Activated T-cell treated with anti-CD3 and anti-CD28 coated beads for 1 hour (primary cell): ENCODE measurements around the gene PRDM16.

Source experiments
- DNase-seq: peaks from one replicate; pipeline ENCODE4 v3.0.0-alpha.2; 2020; ENCODE audit warnings: low read depth

PRDM16 gene

DNA sequence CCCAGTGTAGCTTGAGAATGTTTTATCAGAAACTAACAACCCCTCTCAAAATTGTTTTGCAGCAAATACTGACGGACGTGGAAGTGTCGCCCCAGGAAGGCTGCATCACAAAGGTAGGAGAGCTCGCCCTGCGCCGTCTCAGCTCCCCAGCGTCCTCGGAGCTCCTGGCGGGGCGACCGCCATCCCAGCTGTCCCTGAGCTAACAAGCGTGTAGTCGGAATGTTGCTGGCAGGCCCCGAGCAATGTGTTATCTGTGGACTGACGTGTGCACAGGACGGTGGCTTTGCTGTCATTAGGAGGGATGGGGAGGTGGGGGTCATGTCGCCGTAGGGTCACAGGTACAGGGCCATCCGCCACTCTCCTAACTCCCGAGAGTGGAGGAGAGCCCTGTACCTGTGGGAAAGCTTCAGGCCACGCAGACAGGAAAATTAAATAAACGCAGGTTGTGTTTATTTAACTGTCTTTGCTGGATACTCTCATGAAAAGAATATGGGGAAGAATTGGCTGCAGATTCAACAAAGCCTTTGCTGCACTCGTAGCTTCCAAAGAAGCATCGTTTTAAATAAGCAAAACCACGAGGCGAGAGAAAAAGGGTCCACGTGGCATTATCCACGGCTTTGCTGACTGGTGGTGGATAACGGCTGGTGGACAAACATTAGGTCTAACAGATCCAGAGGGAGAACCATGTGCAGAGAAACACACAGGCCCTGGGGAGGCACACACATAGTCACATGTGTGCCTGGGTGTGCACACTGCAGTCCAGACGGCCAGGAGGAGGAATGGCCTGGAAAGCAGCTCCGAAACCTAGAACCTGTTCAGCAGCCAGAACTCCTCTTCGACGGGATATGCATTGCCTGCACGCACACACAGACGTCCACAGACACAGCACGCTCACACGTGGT is 175.3 kb downstream of the PRDM16 start:
- DNase-seq, result no peak

DNA sequence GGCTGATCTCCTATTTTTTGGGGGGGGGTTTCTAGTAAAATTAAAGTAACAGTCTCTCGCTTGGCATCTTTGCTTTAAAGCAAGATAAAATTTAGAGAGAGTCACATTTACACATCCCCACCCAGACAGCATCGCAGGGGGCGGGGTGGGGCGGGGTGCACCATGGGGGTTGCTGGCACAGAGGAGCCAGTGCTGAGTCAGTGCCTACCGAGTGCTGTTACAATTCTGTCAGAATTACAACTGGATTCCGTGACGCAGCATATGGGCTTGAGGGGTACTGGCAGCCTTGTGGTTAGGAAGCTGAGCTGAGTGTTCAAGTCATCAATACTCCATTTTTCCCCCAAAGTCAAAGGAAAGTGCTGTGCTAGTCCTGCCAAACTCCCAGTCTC is 175.9 kb downstream of the PRDM16 start:
- DNase-seq, result no peak

DNA sequence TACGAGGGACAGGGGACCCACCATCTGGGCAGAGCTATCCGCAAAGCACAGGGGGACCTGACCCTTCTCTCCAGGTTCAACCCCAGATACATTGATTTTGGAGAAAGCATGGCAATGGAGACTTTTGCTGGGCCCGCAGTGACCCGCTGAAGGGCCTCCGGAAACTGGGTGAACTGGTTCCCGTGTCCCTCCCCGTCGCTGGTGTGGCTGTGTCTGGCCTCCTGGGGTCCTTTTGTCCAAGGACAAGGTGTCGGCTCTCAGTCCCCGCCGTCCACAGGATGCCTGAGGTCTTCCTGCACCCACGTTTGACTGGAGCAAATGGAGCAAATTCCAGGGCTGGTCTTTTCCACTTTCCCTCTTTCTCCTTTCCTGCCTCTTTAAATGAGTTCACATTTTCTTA is 176.3 kb downstream of the PRDM16 start:
- DNase-seq, result no peak

- no peak for DNase-seq
These were observed 176.8 kb downstream of the PRDM16 start for GRCh38 chr1:3245768-3246167.

DNA sequence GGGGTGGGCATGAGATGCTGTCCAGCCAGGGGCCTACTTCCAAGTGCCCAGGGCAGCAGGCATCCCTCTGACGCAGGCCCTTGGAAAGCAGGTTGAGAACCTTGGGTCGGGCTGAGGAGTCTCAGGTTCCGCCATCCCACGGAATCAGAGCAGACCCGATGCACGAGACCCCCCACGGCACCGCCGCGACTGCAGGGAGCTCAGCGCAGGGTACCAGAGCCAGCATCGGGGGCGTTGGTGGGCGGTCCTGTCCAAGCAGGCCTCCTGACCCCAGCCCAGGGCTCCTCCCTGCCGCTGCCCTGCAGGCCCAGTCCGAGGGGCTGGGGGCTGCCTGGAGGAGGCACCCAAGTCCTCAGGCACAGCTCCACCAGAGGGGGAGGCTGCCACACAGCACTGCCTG is 177.2 kb downstream of the PRDM16 start:
- no peak for DNase-seq

DNA sequence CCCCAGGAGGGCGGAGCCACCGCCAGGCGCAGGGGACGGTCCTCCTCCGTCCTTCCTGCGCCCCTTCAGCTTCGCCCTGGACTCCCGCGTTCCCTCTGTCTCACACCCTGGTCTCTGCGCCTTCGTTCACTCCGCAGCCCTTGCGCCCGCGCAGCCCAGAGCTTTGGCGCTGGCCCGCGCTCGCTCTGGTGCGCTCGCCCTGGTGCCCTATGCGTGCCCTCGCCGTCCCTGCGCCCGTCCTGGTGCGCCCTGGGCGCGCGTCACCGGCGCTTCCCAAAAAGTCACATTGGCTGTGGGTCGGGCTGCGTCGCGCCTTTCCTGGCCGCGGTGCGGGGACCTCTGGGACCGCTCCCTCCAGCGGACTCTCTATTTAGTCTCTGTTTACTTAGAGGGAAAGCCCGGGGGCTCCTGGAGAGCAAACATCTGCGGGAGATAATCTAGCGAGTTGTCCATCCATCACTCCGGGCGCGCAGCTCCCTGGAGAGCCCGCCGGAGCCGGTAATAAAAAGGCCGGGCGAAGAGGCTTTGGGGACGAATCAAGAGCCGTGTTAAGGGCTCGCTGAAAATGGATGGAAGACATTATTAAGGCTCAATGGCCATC is 178.6 kb downstream of the PRDM16 start:
- DNase-seq, result no peak

DNA sequence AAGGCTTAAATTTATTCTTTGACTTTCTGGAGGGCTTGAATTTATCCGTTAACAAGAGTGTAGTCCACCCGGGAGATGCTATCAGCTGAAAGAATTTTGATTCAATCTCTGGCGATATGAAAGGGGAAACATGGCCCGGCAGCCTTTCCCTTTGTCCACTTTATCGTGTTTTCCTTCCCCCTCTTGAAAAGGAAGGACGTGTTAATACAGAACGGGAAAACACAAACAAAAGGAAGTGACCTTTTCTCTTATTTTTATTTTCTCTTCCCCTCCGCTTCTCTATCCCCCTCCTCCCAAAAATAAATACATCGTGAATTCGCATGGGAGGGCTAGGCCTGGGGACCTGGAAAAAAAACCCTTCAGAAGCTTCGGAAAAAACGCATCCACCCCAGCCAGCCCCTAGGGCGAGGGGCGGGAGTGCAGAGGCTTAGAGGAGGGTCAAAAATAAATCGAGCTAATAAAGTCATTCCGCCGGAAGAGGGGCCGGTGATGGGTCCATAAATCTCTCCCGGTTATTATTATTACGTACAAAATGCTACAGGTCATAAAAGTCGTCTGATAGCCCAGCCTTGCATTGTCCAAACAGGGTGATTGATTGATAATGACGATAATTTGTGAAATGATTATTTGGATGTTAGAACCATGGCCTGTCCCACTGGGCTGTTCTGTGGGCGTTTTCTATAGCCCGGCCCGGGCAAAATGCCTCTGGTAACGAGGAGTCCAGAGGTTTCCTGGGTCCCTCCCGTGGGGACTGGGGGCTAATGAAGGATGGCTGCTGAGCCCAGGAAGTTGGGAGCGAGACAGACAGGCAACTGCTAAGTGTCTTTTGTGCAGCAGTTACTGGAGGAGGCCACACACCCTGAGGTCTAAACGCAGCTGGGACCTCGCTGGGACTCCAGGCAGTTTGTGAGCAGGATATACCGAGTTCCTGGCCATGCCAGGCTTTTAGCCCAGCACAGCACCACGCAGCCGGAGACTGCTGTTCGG is 179.4 kb downstream of the PRDM16 start:
- DNase-seq, result no peak

GRCh38 chr1:3249231-3249630 is 180.2 kb downstream of the PRDM16 start:
- DNase-seq, result no peak

DNA sequence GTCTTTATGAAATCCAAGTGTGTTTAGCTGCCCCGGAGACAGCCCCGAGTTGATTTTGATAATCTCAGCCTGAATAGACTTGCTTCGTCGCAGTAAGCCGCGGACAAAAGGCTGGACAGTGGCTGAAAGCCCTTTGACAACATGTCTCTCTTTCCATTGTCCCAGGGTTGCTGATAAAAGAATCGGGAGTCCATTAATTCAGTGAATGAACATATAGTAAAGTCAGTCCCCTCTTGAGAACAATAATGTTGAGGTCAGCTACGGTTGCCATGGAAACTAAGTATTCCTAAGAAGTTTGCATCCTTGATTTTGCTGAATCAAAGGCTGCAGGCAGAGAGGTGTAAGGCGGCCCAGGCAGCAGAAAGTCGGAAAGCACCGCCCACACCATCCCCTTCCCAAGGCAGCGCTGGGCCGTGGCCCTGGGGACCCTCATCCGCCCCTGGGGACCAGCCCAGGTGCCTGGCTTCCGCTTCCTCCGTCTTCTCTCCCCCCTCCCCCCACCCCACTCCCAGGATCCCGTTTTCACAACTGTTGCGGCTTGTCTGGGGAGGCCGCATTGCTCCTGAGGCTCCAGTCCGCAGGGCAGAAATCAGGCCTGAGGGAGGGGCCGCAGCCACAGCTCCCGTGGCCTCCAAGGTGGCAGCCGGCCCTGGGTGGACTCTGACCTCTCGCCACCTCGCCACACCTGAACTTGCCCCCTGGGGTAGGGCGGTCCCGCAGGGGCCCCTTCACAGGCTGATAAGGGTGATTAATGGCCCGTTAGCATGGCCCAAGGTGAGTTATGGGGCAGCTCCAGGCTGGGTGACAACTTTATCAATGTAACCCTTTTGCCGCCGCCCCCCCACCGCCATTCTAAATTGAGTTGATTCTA is 180.9 kb downstream of the PRDM16 start:
- no peak for DNase-seq

DNA sequence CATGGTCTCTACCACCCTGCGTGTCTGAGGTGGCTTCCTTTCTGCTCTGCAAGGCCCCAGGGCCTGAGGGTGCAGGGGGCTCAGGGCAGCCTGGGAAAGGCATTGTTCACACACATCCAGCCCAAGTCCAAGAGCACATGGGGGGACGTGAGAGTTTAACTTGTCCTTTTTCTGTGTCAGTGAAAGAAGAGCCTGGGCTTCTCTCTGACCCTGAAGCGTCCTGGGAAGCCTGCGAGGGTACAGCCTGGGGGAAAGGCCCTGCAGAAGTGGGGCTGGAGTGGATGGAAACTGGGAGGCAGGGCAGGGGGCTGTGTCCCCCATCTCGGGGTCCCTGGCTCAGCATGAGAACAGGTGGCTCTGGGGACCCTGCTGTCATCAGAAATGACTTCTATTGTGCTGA is 181.6 kb downstream of the PRDM16 start:
- DNase-seq, result no peak

DNA sequence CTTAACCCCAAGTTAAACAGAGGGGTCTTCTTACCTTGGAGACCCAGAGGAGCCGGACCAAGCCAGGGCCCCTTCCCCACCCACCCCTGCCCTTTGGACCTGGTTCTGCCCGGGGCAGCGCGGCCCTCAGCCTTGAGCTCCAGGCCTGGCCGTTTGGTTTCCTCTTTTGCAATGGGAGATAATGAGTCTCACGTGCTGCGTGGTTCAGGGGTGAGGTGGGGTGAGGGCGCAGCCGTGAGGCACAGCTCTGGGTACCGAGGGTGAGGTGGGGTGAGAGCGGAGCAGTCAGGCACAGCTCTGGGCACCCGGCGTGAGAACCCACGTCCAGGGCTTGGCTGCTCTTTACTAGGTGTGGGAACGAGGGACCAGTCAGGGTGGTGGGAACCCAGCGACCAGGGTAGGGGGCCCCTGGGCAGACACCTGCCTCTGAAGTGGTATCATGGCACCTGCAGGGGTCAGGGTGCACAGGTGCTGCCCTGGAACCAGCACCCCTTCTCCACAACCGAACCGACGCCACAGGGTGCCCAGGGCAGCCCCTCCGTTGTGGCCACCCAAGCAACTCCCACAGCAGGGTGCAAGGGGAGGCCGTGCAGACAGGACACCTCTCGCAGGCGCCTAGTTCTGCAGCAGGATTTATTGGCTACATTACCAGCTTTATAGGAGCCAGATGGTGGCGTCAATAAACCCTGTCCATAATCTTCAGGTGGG is 182.2 kb downstream of the PRDM16 start:
- no peak for DNase-seq

DNA sequence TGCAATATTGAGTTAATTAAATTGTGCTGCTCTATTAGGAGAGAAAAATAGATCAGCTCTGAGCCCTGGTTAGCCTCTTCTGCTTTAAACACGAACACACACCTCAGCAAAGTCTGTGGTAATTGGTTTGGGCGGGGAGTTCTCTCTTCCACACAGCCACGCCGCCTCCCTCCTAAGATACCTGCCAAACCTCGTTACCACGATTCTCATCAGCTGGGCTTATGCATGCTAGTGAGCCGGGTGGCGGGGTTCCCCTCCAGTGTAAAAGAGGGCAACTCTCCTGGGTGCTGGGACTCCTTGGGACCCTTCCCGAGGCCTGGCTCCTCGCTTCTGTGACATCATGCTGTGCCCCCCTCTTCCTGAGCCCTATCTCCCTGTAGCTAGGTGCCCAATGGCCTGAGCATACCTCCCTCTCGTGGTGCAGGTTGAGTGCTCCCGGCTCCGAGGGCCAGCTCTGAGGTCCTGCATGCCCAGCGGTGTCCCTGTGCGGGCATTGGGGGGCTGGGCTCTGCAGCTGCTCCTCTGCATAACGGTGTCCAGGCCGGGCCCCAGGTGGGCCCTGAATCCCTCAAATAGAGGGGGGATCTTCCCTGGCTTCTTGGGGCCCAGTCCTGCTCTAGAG is 182.9 kb downstream of the PRDM16 start:
- DNase-seq, result no peak

- no peak for DNase-seq
These were observed 186.7 kb downstream of the PRDM16 start for GRCh38 chr1:3255680-3256079.

DNA sequence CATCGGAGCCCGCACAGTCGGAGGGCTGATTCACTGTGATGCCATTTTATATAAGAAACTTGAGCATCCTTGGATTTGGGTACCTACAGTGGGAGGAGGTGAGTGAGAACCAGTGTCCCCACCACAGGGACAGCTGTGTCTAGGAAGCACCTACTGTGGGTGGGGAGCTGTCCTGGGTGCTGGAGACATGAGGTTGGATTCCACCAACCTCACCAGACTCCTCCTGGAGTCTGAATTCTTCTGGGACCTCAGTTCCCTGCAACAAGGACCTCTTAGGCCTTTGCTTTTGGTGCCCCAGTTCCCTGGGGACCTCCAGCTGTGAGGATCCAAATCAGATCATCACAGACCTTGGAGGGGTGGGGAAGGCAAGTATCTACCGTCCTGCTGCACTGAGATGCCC is 188.8 kb downstream of the PRDM16 start:
- no peak for DNase-seq

GRCh38 chr1:3258386-3259003 is 189.5 kb downstream of the PRDM16 start:
- no peak for DNase-seq

DNA sequence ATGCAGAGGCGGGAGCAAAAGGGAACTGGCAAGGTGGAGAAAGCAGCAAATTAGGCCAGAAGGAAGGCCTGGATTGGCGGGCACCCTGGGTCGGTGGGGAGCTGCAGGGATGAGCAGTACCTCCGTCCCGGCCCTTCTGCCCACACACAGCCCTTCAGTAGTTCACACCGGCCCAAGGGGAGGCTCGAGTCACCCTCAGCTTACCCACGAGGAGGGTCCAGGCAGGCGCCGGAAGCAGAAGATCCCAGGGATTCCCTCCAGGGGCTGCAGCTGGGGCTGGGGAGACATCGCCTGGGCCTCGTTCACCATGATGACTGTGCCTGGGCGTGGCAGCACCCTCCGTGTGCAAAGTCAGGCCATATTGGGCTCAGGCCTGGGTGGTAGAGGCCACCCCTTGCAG is 190.0 kb downstream of the PRDM16 start:
- no peak for DNase-seq

- DNase-seq, result no peak
These were observed 192.3 kb downstream of the PRDM16 start for GRCh38 chr1:3261007-3261968.

- no peak for DNase-seq
These were observed 193.1 kb downstream of the PRDM16 start for GRCh38 chr1:3261969-3262579.
